ENCODE results near the gene SHISAL2B. TPM values are rescaled to one million over a fixed set of nuclear protein-coding genes. Genes with fewer than 3 reads are reported as not detected.

SHISAL2B gene
- total RNA-seq, 1 experiment from 2014 or later, result not detected

DNA sequence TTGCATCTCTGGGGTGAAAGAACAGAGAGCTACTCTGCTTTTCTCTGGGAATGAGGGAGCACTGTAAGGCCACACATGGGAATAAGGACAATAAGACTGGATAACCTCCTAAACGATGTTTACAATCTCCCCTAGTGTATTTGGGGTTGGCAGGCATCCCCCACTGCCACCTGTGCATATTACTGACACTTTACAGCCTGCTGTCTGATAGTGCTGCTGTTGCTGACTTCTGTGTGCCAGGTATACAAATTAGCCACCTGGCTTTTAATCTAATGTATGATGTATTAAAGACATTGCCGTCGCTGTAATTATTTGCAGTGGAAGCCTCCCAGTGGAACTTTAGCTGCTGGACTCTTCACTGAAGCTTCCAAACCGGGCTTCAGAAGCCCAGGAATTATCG is 4.4 kb upstream of the SHISAL2B start:
- Mint-ChIP-seq H3K9me3 (ENCODE audit: unreplicated experiment) (no peaks in the 10 kb centered on the region), H3K27ac (ENCODE audit: low read depth, unreplicated experiment) (no peak overlapping the region), H3K4me1 (ENCODE audit: insufficient read depth, unreplicated experiment) (peaks cover 6% of the 10 kb centered on the region), H3K36me3 (ENCODE audit: insufficient read depth, unreplicated experiment) (no peaks in the 10 kb centered on the region), H3K27me3 (ENCODE audit: insufficient read depth, unreplicated experiment) (peaks cover 16% of the 10 kb centered on the region), H3K4me3 (ENCODE audit: unreplicated experiment) (no peak overlapping the region)
- ChIA-PET CTCF (interaction anchor here (0.9 kb wide), 1 partner anchor 69 kb away, joined by 3 read pairs; no protein-coding TSS in a partner anchor), POLR2A (no interaction called here)
- BruUV-seq (replicated peaks), result no TSS peak
- TF ChIP-seq, protein P1, sequence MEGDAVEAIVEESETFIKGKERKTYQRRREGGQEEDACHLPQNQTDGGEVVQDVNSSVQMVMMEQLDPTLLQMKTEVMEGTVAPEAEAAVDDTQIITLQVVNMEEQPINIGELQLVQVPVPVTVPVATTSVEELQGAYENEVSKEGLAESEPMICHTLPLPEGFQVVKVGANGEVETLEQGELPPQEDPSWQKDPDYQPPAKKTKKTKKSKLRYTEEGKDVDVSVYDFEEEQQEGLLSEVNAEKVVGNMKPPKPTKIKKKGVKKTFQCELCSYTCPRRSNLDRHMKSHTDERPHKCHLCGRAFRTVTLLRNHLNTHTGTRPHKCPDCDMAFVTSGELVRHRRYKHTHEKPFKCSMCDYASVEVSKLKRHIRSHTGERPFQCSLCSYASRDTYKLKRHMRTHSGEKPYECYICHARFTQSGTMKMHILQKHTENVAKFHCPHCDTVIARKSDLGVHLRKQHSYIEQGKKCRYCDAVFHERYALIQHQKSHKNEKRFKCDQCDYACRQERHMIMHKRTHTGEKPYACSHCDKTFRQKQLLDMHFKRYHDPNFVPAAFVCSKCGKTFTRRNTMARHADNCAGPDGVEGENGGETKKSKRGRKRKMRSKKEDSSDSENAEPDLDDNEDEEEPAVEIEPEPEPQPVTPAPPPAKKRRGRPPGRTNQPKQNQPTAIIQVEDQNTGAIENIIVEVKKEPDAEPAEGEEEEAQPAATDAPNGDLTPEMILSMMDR (IDR thresholded peaks at IDR 0.05; ENCODE audit: unreplicated experiment), result no peak
- intact Hi-C loops (cut with micrococcal nuclease), result no loop called here
- DNase-seq (ENCODE audit: unreplicated experiment), result no peak

DNA sequence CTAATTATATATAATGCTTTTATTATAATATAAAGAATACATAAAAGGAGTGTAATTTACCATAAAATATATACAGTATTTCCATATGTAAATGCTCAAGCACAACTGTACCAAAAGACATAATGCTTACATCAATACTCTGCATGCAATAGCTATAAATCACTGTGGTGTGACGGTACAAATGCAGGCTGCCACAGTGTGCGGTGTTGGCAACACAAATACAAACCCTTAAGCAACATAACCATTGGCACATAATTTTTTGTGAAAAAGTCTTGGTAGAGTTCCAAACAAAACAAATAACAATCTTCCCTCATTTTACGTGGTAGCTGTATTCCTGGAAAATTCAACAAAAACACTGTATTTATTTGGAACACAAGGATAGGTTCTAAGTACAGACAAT is 1.9 kb upstream of the SHISAL2B start:
- Mint-ChIP-seq H3K9me3 (ENCODE audit: unreplicated experiment) (no peaks in the 10 kb centered on the region), H3K4me1 (ENCODE audit: insufficient read depth, unreplicated experiment) (peaks cover 6% of the 10 kb centered on the region), H3K36me3 (ENCODE audit: insufficient read depth, unreplicated experiment) (no peaks in the 10 kb centered on the region), H3K27me3 (ENCODE audit: insufficient read depth, unreplicated experiment) (peaks cover 16% of the 10 kb centered on the region), H3K27ac (ENCODE audit: low read depth, unreplicated experiment) (no peak overlapping the region), H3K4me3 (ENCODE audit: unreplicated experiment) (no peak overlapping the region)
- BruUV-seq (replicated peaks), result no TSS peak
- TF ChIP-seq, protein P1 (IDR thresholded peaks at IDR 0.05; ENCODE audit: unreplicated experiment), result no peak
- DNase-seq (ENCODE audit: unreplicated experiment), result peak; percentile 71
- ChIA-PET CTCF (no interaction called here), POLR2A (no interaction called here)
- intact Hi-C loops (cut with micrococcal nuclease), result no loop called here

GRCh38 chr5:64688965-64689364 is 1.3 kb upstream of the SHISAL2B start:
- BruUV-seq (replicated peaks), result no TSS peak
- peaks cover 16% of the 10 kb centered on the region for H3K27me3 Mint-ChIP-seq (ENCODE audit: insufficient read depth, unreplicated experiment)
- TF ChIP-seq, protein P1 (IDR thresholded peaks at IDR 0.05; ENCODE audit: unreplicated experiment), result no peak
- ChIA-PET CTCF (interaction anchor here (0.5 kb wide), 1 partner anchor 310 kb away, joined by 3 read pairs; no protein-coding TSS in a partner anchor), POLR2A (interaction anchor here (0.7 kb wide), 1 partner anchor 69 kb away, joined by 3 read pairs; no protein-coding TSS in a partner anchor)
- no peaks in the 10 kb centered on the region for H3K9me3 Mint-ChIP-seq (ENCODE audit: unreplicated experiment)
- no peak for DNase-seq (ENCODE audit: unreplicated experiment)
- intact Hi-C loops (cut with micrococcal nuclease), result no loop called here
- H3K4me1 Mint-ChIP-seq (ENCODE audit: insufficient read depth, unreplicated experiment), result peaks cover 6% of the 10 kb centered on the region
- no peak overlapping the region for H3K27ac Mint-ChIP-seq (ENCODE audit: low read depth, unreplicated experiment)
- no peak overlapping the region for H3K4me3 Mint-ChIP-seq (ENCODE audit: unreplicated experiment)
- no peaks in the 10 kb centered on the region for H3K36me3 Mint-ChIP-seq (ENCODE audit: insufficient read depth, unreplicated experiment)

- CTCF ChIA-PET, result interaction anchor here (0.6 kb wide), 1 partner anchor 84 kb away, joined by 3 read pairs; no protein-coding TSS in a partner anchor
- POLR2A ChIA-PET, result no interaction called here
- Mint-ChIP-seq H3K27me3 (ENCODE audit: insufficient read depth, unreplicated experiment) (peaks cover 16% of the 10 kb centered on the region), H3K27ac (ENCODE audit: low read depth, unreplicated experiment) (no peak overlapping the region), H3K4me1 (ENCODE audit: insufficient read depth, unreplicated experiment) (peaks cover 6% of the 10 kb centered on the region), H3K9me3 (ENCODE audit: unreplicated experiment) (no peaks in the 10 kb centered on the region), H3K36me3 (ENCODE audit: insufficient read depth, unreplicated experiment) (no peaks in the 10 kb centered on the region), H3K4me3 (ENCODE audit: unreplicated experiment) (peak overlapping the region; percentile 5)
- TF ChIP-seq, protein P1 (IDR thresholded peaks at IDR 0.05; ENCODE audit: unreplicated experiment), result no peak
- intact Hi-C loops (cut with micrococcal nuclease), result no loop called here
- no peak for DNase-seq (ENCODE audit: unreplicated experiment)
- BruUV-seq (replicated peaks), result no TSS peak
Measured at GRCh38 chr5:64690104-64690416, 243 bp upstream of the SHISAL2B start.
